ENCODE measurements around the gene EDA.

EDA gene

DNA sequence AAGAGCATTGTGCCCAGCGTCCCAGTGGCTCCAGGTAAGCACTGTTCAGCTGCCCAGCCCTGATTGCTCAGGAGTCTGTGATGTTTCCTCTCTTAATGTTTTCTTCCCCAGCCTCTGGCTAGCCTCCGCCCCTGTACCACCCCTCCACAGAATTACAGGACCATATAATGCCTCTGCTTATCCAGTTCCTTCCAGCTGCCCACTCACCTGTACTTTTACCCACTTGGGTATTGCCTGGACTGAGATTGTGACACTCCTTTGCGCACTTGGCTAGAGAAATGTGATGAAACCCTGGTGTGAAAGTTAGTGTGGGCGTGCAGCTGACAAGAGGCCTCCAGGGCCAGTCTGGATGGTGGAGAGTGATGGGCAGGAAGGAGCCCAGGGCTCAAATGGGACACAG, 434.0 kb downstream of the EDA start, which contains the start of gene AWAT2:
AWAT2 (minus strand) TSS at position 14 of the 400 bp plus-strand sequence; CDS start at position 8, 6 bp downstream.
- Histone ChIP-seq H4K91ac (ENCODE audit: low read depth, low read length, poor library complexity) (no peak within 1 kb of the TSS), H2BK120ac (ENCODE audit: low read depth, low read length) (no peak within 1 kb of the TSS), H2BK5ac (ENCODE audit: low read length) (no peak within 1 kb of the TSS), H3K27me3 (ENCODE audit: control insufficient read depth in 3 of 3, insufficient read depth in 3 of 3, low read depth in 1 of 3, low read length in 3 of 3) (peaks cover 0 to 7% (median 0%) of the 10 kb centered on the region in 3 experiments), H4K8ac (ENCODE audit: low read depth, low read length) (no peak within 1 kb of the TSS), H3K4me1 (ENCODE audit: control insufficient read depth in 2 of 2, insufficient read depth in 1 of 2, low read depth in 1 of 2, low read length in 2 of 2) (no peaks in the 10 kb centered on the region), H3K9ac (ENCODE audit: low read depth, low read length, poor library complexity) (no peak within 1 kb of the TSS), H3K9me3 (replicated peaks in 1 of 2; ENCODE audit: control insufficient read depth in 2 of 2, insufficient read depth in 1 of 2, low read depth in 1 of 2, low read length in 2 of 2) (no peaks in the 10 kb centered on the region), H3K23ac (ENCODE audit: low read depth, low read length, poor library complexity) (no peak within 1 kb of the TSS), H2BK12ac (ENCODE audit: low read length) (no peak within 1 kb of the TSS), H3K4me2 (ENCODE audit: insufficient read depth, low read length, poor library complexity, severe bottlenecking) (no peak within 1 kb of the TSS), H2AFZ (ENCODE audit: low read length) (no peak within 1 kb of the TSS), H3K27ac (replicated peaks; ENCODE audit: low read length) (no peak within 1 kb of the TSS), H3K4me3 (ENCODE audit: low read length in 2 of 2) (no peak within 1 kb of the TSS), H3K36me3 (replicated peaks in 1 of 2; ENCODE audit: control insufficient read depth in 2 of 2, insufficient read depth in 2 of 2, low read length in 2 of 2) (no peaks in the 10 kb centered on the region), H3K18ac (ENCODE audit: low read length) (no peak within 1 kb of the TSS), H3K4ac (ENCODE audit: low read length) (no peak within 1 kb of the TSS), H3K79me1 (ENCODE audit: low read depth, low read length) (no peaks in the 10 kb centered on the region), H3K14ac (ENCODE audit: low read length) (no peak within 1 kb of the TSS), H2BK15ac (ENCODE audit: low read length) (no peak within 1 kb of the TSS), H2AK5ac (ENCODE audit: low read depth, low read length) (no peak within 1 kb of the TSS)
- WGBS, 2 donors (ENCODE audit: extremely low coverage in 2 of 2, insufficient read length in 2 of 2, insufficient replicate concordance in 1 of 2), result no CpG with 5 or more reads among the region's 4 CpGs
- no peak for DNase-seq (ENCODE audit: low spot score)

GRCh38 chrX:70052895-70053615, 437.1 kb downstream of the EDA start:
- Histone ChIP-seq H4K8ac (ENCODE audit: low read depth, low read length) (no peak overlapping the region), H3K9me3 (replicated peaks in 1 of 2; ENCODE audit: control insufficient read depth in 2 of 2, insufficient read depth in 1 of 2, low read depth in 1 of 2, low read length in 2 of 2) (no peaks in the 10 kb centered on the region), H4K91ac (ENCODE audit: low read depth, low read length, poor library complexity) (no peak overlapping the region), H2BK12ac (ENCODE audit: low read length) (no peak overlapping the region), H2BK15ac (ENCODE audit: low read length) (no peak overlapping the region), H3K4me2 (ENCODE audit: insufficient read depth, low read length, poor library complexity, severe bottlenecking) (no peak overlapping the region), H3K14ac (ENCODE audit: low read length) (no peak overlapping the region), H3K23ac (ENCODE audit: low read depth, low read length, poor library complexity) (no peak overlapping the region), H3K27ac (replicated peaks; ENCODE audit: low read length) (no peak overlapping the region), H3K4ac (ENCODE audit: low read length) (no peak overlapping the region), H3K9ac (ENCODE audit: low read depth, low read length, poor library complexity) (no peak overlapping the region), H3K79me1 (ENCODE audit: low read depth, low read length) (no peaks in the 10 kb centered on the region), H3K27me3 (ENCODE audit: control insufficient read depth in 3 of 3, insufficient read depth in 3 of 3, low read depth in 1 of 3, low read length in 3 of 3) (peaks cover 0 to 7% (median 0%) of the 10 kb centered on the region in 3 experiments), H3K36me3 (replicated peaks in 1 of 2; ENCODE audit: control insufficient read depth in 2 of 2, insufficient read depth in 2 of 2, low read length in 2 of 2) (no peaks in the 10 kb centered on the region), H3K4me3 (ENCODE audit: low read length in 2 of 2) (no peak overlapping the region), H2BK5ac (ENCODE audit: low read length) (no peak overlapping the region), H2AK5ac (ENCODE audit: low read depth, low read length) (no peak overlapping the region), H2BK120ac (ENCODE audit: low read depth, low read length) (no peak overlapping the region), H3K4me1 (ENCODE audit: control insufficient read depth in 2 of 2, insufficient read depth in 1 of 2, low read depth in 1 of 2, low read length in 2 of 2) (no peaks in the 10 kb centered on the region), H2AFZ (ENCODE audit: low read length) (no peak overlapping the region), H3K18ac (ENCODE audit: low read length) (no peak overlapping the region)
- WGBS, 2 donors (ENCODE audit: extremely low coverage in 2 of 2, insufficient read length in 2 of 2, insufficient replicate concordance in 1 of 2), result no CpG with 5 or more reads among the region's 11 CpGs
- no peak for DNase-seq (ENCODE audit: low spot score)

DNA sequence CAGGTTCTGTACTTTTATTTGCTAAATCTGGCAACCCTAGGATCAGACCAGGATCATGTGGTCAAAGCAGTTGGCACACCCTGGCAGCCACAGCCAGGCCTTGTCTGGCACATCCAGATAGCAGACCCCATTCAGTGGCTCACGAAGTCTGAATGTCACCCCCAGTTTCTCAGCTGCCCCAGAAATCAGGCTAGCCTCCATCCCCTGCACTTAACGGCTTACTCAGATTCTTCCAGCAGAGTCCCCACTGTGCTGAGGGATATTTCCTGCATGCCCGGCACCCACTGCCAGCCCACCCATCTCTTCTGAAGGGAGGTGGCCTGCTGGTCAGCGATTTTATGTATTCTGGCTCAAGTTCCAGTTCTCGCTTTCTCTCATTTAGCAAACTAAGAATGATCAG, 438.5 kb downstream of the EDA start:
- Histone ChIP-seq H3K79me1 (ENCODE audit: low read depth, low read length) (no peaks in the 10 kb centered on the region), H2BK15ac (ENCODE audit: low read length) (no peak overlapping the region), H3K27ac (replicated peaks; ENCODE audit: low read length) (no peak overlapping the region), H3K4me2 (ENCODE audit: insufficient read depth, low read length, poor library complexity, severe bottlenecking) (no peak overlapping the region), H2BK5ac (ENCODE audit: low read length) (no peak overlapping the region), H3K9me3 (replicated peaks in 1 of 2; ENCODE audit: control insufficient read depth in 2 of 2, insufficient read depth in 1 of 2, low read depth in 1 of 2, low read length in 2 of 2) (no peaks in the 10 kb centered on the region), H3K23ac (ENCODE audit: low read depth, low read length, poor library complexity) (no peak overlapping the region), H2BK120ac (ENCODE audit: low read depth, low read length) (no peak overlapping the region), H4K8ac (ENCODE audit: low read depth, low read length) (no peak overlapping the region), H3K18ac (ENCODE audit: low read length) (no peak overlapping the region), H3K4ac (ENCODE audit: low read length) (no peak overlapping the region), H3K4me1 (ENCODE audit: control insufficient read depth in 2 of 2, insufficient read depth in 1 of 2, low read depth in 1 of 2, low read length in 2 of 2) (no peaks in the 10 kb centered on the region), H4K91ac (ENCODE audit: low read depth, low read length, poor library complexity) (no peak overlapping the region), H2BK12ac (ENCODE audit: low read length) (no peak overlapping the region), H2AFZ (ENCODE audit: low read length) (no peak overlapping the region), H3K4me3 (ENCODE audit: low read length in 2 of 2) (no peak overlapping the region), H3K9ac (ENCODE audit: low read depth, low read length, poor library complexity) (no peak overlapping the region), H3K14ac (ENCODE audit: low read length) (no peak overlapping the region), H2AK5ac (ENCODE audit: low read depth, low read length) (no peak overlapping the region), H3K27me3 (ENCODE audit: control insufficient read depth in 3 of 3, insufficient read depth in 3 of 3, low read depth in 1 of 3, low read length in 3 of 3) (peaks cover 0 to 7% (median 0%) of the 10 kb centered on the region in 3 experiments), H3K36me3 (replicated peaks in 1 of 2; ENCODE audit: control insufficient read depth in 2 of 2, insufficient read depth in 2 of 2, low read length in 2 of 2) (no peaks in the 10 kb centered on the region)
- no peak for DNase-seq (ENCODE audit: low spot score)
- no CpG with 5 or more reads among the region's 5 CpGs for WGBS, 2 donors (ENCODE audit: extremely low coverage in 2 of 2, insufficient read length in 2 of 2, insufficient replicate concordance in 1 of 2)

DNA sequence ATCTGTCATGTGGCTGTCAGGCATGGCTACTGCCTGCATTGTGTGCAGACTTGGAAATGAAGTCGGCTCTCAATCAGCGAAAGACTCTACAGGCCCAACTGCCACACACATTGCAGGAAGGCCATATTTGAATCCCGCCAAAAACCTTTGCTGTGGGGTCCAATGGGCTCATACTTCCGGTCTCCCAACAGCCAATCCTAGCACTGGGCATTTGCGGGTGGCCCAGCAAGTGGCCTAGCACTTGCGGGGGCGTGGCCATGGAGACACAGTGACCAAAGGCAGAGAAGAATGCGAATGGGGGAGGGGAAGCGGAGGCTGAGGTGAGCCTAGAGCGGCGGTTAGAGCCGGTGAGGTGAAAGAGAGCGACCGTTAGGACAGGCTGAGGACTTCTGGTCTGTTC, 446.2 kb downstream of the EDA start, which contains the start of gene OTUD6A:
OTUD6A (plus strand) TSS at position 382 of the 400 bp plus-strand sequence. CDS start 68 bp downstream, outside the sequence.
- Histone ChIP-seq H2AFZ (ENCODE audit: low read length) (no peak within 1 kb of the TSS), H3K4me2 (ENCODE audit: insufficient read depth, low read length, poor library complexity, severe bottlenecking) (no peak within 1 kb of the TSS), H3K36me3 (replicated peaks in 1 of 2; ENCODE audit: control insufficient read depth in 2 of 2, insufficient read depth in 2 of 2, low read length in 2 of 2) (no peaks in the 10 kb centered on the region), H4K8ac (ENCODE audit: low read depth, low read length) (no peak within 1 kb of the TSS), H3K79me1 (ENCODE audit: low read depth, low read length) (no peaks in the 10 kb centered on the region), H3K14ac (ENCODE audit: low read length) (no peak within 1 kb of the TSS), H3K4me1 (ENCODE audit: control insufficient read depth in 2 of 2, insufficient read depth in 1 of 2, low read depth in 1 of 2, low read length in 2 of 2) (no peaks in the 10 kb centered on the region), H2BK12ac (ENCODE audit: low read length) (no peak within 1 kb of the TSS), H3K9me3 (replicated peaks in 1 of 2; ENCODE audit: control insufficient read depth in 2 of 2, insufficient read depth in 1 of 2, low read depth in 1 of 2, low read length in 2 of 2) (no peaks in the 10 kb centered on the region), H3K27me3 (ENCODE audit: control insufficient read depth in 3 of 3, insufficient read depth in 3 of 3, low read depth in 1 of 3, low read length in 3 of 3) (peaks cover 0 to 5% (median 0%) of the 10 kb centered on the region in 3 experiments), H3K18ac (ENCODE audit: low read length) (no peak within 1 kb of the TSS), H3K4me3 (ENCODE audit: low read length in 2 of 2) (peak within 1 kb of the TSS in 1 of 2 donors; percentile 50), H4K91ac (ENCODE audit: low read depth, low read length, poor library complexity) (no peak within 1 kb of the TSS), H2BK120ac (ENCODE audit: low read depth, low read length) (no peak within 1 kb of the TSS), H2BK15ac (ENCODE audit: low read length) (no peak within 1 kb of the TSS), H3K9ac (ENCODE audit: low read depth, low read length, poor library complexity) (no peak within 1 kb of the TSS), H2BK5ac (ENCODE audit: low read length) (no peak within 1 kb of the TSS), H2AK5ac (ENCODE audit: low read depth, low read length) (no peak within 1 kb of the TSS), H3K27ac (replicated peaks; ENCODE audit: low read length) (no peak within 1 kb of the TSS), H3K23ac (ENCODE audit: low read depth, low read length, poor library complexity) (no peak within 1 kb of the TSS), H3K4ac (ENCODE audit: low read length) (no peak within 1 kb of the TSS)
- WGBS, 2 donors (ENCODE audit: extremely low coverage in 2 of 2, insufficient read length in 2 of 2, insufficient replicate concordance in 1 of 2), result no CpG with 5 or more reads among the region's 14 CpGs
- DNase-seq (ENCODE audit: low spot score), result no peak

Measured in neuronal stem cell (in vitro differentiated cells).